KMS-11 (cell line): ENCODE results near the gene GNAI3.

ENCODE experiments used
- H2AFZ ChIP-seq: fragments of 200-600 bp; sonication (generic); 2 replicates; pipeline ENCODE4 v1.6.1; 2016; ENCODE audit warnings: antibody characterized with exemption, mixed run types, low read depth
- H3K27ac ChIP-seq: fragments of 200-600 bp; sonication (generic); 2 replicates; pipeline ENCODE4 v1.6.1; 2016; ENCODE audit warnings: mild to moderate bottlenecking, mixed run types
- H3K27me3 ChIP-seq: fragments of 200-600 bp; sonication (generic); 2 replicates; pipeline ENCODE4 v1.6.1; 2017; ENCODE audit warnings: mild to moderate bottlenecking, low read depth, mixed run types, moderate library complexity; ENCODE audit not compliant: insufficient read depth
- H3K36me3 ChIP-seq: fragments of 200-600 bp; sonication (generic); 2 replicates; pipeline ENCODE4 v1.6.1; 2017; ENCODE audit warnings: mild to moderate bottlenecking, mixed run types; ENCODE audit not compliant: insufficient read depth
- H3K4me1 ChIP-seq: fragments of 200-600 bp; sonication (generic); 2 replicates; pipeline ENCODE4 v1.6.1; 2016; ENCODE audit warnings: mild to moderate bottlenecking, low read depth, mixed run types; ENCODE audit not compliant: poor library complexity, severe bottlenecking
- H3K4me2 ChIP-seq: fragments of 200-600 bp; sonication (generic); 2 replicates; pipeline ENCODE4 v1.7.0; 2016; ENCODE audit warnings: mild to moderate bottlenecking, mixed run types
- H3K4me3 ChIP-seq: fragments of 200-600 bp; sonication (generic); IDR thresholded peaks from 2 replicates; pipeline ENCODE4 v1.6.1; 2017; ENCODE audit warnings: low read depth, low read length, mixed read lengths; ENCODE audit not compliant: insufficient read depth
- H3K79me2 ChIP-seq: fragments of 200-600 bp; sonication (generic); 2 replicates; pipeline ENCODE4 v1.6.1; 2016; ENCODE audit warnings: low read depth, mixed run types; ENCODE audit not compliant: insufficient read depth
- H3K9ac ChIP-seq: fragments of 200-600 bp; sonication (generic); 2 replicates; pipeline ENCODE4 v1.6.1; 2016; ENCODE audit warnings: mild to moderate bottlenecking, mixed run types
- H4K20me1 ChIP-seq: fragments of 200-600 bp; sonication (generic); 2 replicates; pipeline ENCODE4 v1.6.1; 2016; ENCODE audit warnings: mild to moderate bottlenecking, mixed run types; ENCODE audit not compliant: insufficient read depth
- TF ChIP-seq, protein P1 (sequence below): fragments of 200-600 bp; sonication (generic); conservative IDR thresholded peaks from 2 replicates; pipeline ENCODE4 v1.6.1; 2017; ENCODE audit warnings: low read depth, mild to moderate bottlenecking, antibody characterized with exemption, low read length, moderate library complexity, mixed read lengths

Gene GNAI3

DNA sequence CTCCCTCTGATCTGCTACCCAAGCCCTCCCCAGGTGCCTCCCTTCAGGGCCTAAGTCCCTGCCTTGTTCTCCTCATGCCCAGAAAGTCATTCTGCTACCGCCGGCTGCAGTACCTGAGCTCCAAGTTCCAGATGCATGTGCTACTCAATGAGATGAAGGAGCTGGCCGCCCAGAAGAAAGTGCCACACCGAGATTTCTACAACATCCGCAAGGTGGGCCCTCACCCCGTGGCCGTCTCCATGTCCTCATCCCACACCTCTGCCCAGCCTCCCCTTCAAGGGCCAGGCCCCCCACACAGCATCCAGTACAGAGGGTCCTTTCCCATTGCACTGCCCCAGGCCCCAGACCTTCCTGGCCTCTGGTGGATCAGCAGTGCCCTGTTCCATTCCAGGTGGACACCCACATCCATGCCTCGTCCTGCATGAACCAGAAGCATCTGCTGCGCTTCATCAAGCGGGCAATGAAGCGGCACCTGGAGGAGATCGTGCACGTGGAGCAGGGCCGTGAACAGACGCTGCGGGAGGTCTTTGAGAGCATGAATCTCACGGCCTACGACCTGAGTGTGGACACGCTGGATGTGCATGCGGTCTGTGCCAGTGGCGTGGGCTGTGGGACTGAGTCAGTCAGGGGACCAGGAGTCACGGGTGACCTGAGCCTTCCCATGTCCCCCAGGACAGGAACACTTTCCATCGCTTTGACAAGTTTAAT lies 79.4 kb downstream of the GNAI3 start:
- no peak overlapping the region for H2AFZ ChIP-seq
- H3K4me1 ChIP-seq = no peaks in the 10 kb centered on the region
- H3K79me2 ChIP-seq = peaks cover 20% of the 10 kb centered on the region; the same call in 1 of the 2 replicates
- peaks cover 26% of the 10 kb centered on the region; the same call in 1 of the 2 replicates for H3K36me3 ChIP-seq
- H3K9ac ChIP-seq = no peak overlapping the region
- H3K27me3 ChIP-seq = no peaks in the 10 kb centered on the region
- no peak overlapping the region for H3K4me2 ChIP-seq
- no peaks in the 10 kb centered on the region for H4K20me1 ChIP-seq
- H3K27ac ChIP-seq = no peak overlapping the region
- TF ChIP-seq, protein P1, sequence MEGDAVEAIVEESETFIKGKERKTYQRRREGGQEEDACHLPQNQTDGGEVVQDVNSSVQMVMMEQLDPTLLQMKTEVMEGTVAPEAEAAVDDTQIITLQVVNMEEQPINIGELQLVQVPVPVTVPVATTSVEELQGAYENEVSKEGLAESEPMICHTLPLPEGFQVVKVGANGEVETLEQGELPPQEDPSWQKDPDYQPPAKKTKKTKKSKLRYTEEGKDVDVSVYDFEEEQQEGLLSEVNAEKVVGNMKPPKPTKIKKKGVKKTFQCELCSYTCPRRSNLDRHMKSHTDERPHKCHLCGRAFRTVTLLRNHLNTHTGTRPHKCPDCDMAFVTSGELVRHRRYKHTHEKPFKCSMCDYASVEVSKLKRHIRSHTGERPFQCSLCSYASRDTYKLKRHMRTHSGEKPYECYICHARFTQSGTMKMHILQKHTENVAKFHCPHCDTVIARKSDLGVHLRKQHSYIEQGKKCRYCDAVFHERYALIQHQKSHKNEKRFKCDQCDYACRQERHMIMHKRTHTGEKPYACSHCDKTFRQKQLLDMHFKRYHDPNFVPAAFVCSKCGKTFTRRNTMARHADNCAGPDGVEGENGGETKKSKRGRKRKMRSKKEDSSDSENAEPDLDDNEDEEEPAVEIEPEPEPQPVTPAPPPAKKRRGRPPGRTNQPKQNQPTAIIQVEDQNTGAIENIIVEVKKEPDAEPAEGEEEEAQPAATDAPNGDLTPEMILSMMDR = no peak
- no peak overlapping the region for H3K4me3 ChIP-seq

DNA sequence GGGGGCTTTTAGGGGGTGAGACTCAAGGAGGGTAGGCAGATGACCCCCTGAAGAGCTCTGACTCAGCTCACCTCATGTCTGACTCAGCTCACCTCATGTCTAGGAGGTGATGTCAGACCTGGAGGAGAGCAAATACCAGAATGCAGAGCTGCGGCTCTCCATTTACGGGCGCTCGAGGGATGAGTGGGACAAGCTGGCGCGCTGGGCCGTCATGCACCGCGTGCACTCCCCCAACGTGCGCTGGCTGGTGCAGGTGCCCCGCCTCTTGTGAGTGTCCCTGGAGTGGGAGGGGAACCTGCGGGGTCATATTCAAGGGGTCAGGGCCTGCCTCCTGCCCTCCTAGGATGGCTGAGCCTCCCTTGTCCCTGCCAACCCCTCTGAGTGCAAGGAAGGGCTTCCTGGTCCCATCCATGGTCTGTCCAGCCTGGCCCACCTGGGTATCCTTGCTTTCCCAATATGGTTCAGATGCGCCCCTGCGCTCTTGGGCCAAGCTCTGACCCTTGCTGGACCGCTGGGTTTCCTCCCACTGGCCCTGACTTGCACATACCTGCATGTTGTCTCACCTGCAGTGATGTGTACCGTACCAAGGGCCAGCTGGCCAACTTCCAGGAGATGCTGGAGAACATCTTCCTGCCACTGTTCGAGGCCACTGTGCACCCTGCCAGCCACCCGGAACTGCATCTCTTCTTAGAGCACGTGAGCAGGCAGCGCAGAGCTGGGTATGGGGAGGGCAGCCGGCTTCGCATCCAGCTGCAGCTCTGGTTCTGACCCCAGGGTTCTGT lies 80.3 kb downstream of the GNAI3 start:
- H3K4me1 ChIP-seq = no peaks in the 10 kb centered on the region
- no peaks in the 10 kb centered on the region for H3K27me3 ChIP-seq
- no peaks in the 10 kb centered on the region for H4K20me1 ChIP-seq
- peaks cover 11% of the 10 kb centered on the region; the same call in 1 of the 2 replicates for H3K79me2 ChIP-seq
- no peak overlapping the region for H3K27ac ChIP-seq
- no peak overlapping the region for H3K4me2 ChIP-seq
- TF ChIP-seq, protein P1 = no peak
- peaks cover 26% of the 10 kb centered on the region; the same call in 1 of the 2 replicates for H3K36me3 ChIP-seq
- H3K4me3 ChIP-seq = no peak overlapping the region
- no peak overlapping the region for H3K9ac ChIP-seq
- no peak overlapping the region for H2AFZ ChIP-seq

- Histone ChIP-seq H3K9ac (no peak overlapping the region), H3K4me3 (no peak overlapping the region), H3K27ac (no peak overlapping the region), H2AFZ (no peak overlapping the region), H3K36me3 (peaks cover 26% of the 10 kb centered on the region; the same call in 1 of the 2 replicates), H3K4me2 (no peak overlapping the region), H3K4me1 (peaks cover 5% of the 10 kb centered on the region), H3K79me2 (peaks cover 3% of the 10 kb centered on the region; the same call in 1 of the 2 replicates), H3K27me3 (no peaks in the 10 kb centered on the region), H4K20me1 (no peaks in the 10 kb centered on the region)
- TF ChIP-seq, protein P1 = no peak
Observed at GRCh38 chr1:109629372-109630030, 81.1 kb downstream of the GNAI3 start.

- no peaks in the 10 kb centered on the region; the same call in 1 of the 2 replicates for H3K79me2 ChIP-seq
- H3K27me3 ChIP-seq = no peaks in the 10 kb centered on the region
- no peak overlapping the region for H3K27ac ChIP-seq
- no peaks in the 10 kb centered on the region for H4K20me1 ChIP-seq
- H3K4me1 ChIP-seq = peaks cover 13% of the 10 kb centered on the region
- H3K4me3 ChIP-seq = no peak overlapping the region
- no peak overlapping the region for H3K9ac ChIP-seq
- TF ChIP-seq, protein P1 = no peak
- no peak overlapping the region for H2AFZ ChIP-seq
- no peak overlapping the region for H3K4me2 ChIP-seq
- H3K36me3 ChIP-seq = peaks cover 26% of the 10 kb centered on the region; the same call in 1 of the 2 replicates
Observed at GRCh38 chr1:109630081-109630897, 81.9 kb downstream of the GNAI3 start.
